ENCODE data around the gene IFNB1. TPM values are rescaled to one million over a fixed set of nuclear protein-coding genes. Genes with fewer than 3 reads are reported as not detected.

Gene IFNB1
- total and polyA plus RNA-seq, 2 of the 4 experiments (the other 2 are of a cell fraction), result not detected

- Histone ChIP-seq H2AFZ (replicated peaks; ENCODE audit: low read length, poor library complexity) (peak overlapping the region; percentile 87), H3K36me3 (ENCODE audit: control insufficient read depth, insufficient read depth, low read length) (no peaks in the 10 kb centered on the region), H3K79me1 (ENCODE audit: low read depth in 1 of 2, low read length in 2 of 2) (no peaks in the 10 kb centered on the region), H4K91ac (ENCODE audit: insufficient read depth, low read depth, low read length) (peak overlapping the region; percentile 26; the same call in 1 of the 2 replicates), H3K14ac (replicated peaks; ENCODE audit: low read depth, low read length) (peak overlapping the region; percentile 83; the same call in 1 of the 2 replicates), H3K9me3 (ENCODE audit: control insufficient read depth, insufficient read depth, low read length) (no peaks in the 10 kb centered on the region), H2AK9ac (replicated peaks; ENCODE audit: low read depth, low read length, poor library complexity) (no peak overlapping the region), H2BK120ac (ENCODE audit: low read depth, low read length) (peak overlapping the region; percentile 78), H3K4me3 (ENCODE audit: insufficient read depth, low read depth, low read length) (no peak overlapping the region), H3K27ac (ENCODE audit: insufficient read depth, low read length) (peak overlapping the region; percentile 76), H3K9me1 (ENCODE audit: insufficient read depth, low read length) (no peaks in the 10 kb centered on the region; the same call in 1 of the 2 replicates), H3K9ac (ENCODE audit: low read depth, low read length) (no peak overlapping the region), H3K56ac (ENCODE audit: extremely low read depth, insufficient read depth, low read length) (no peak overlapping the region), H3K4me2 (ENCODE audit: low read depth, low read length) (peak overlapping the region; percentile 88), H2BK20ac (ENCODE audit: low read depth, low read length) (peak overlapping the region; percentile 27; the same call in 1 of the 2 replicates), H3K4ac (ENCODE audit: low read depth, low read length) (peak overlapping the region; percentile 55; the same call in 1 of the 2 replicates), H4K20me1 (ENCODE audit: insufficient read depth, low read length) (no peaks in the 10 kb centered on the region; the same call in 1 of the 2 replicates), H2BK15ac (ENCODE audit: low read depth, low read length) (0 out of 3 replicates have a peak overlapping the region, but pooled peaks have one; percentile 53), H3K4me1 (ENCODE audit: control insufficient read depth, insufficient read depth, low read length) (peaks cover 2% of the 10 kb centered on the region), H4K8ac (ENCODE audit: low read depth in 2 of 2, low read length in 2 of 2) (0 out of 4 replicates have a peak overlapping the region, but pooled peaks of 1 of the 2 experiments have one; percentile 49), H2BK5ac (ENCODE audit: low read depth, low read length, poor library complexity, severe bottlenecking) (no peak overlapping the region), H4K5ac (ENCODE audit: low read depth, low read length) (no peak overlapping the region), H3K18ac (ENCODE audit: low read depth, low read length) (no peak overlapping the region), H3K27me3 (ENCODE audit: control insufficient read depth, insufficient read depth, low read length) (no peaks in the 10 kb centered on the region), H2AK5ac (ENCODE audit: low read depth, low read length) (no peak overlapping the region), H3K23ac (ENCODE audit: low read depth, low read length) (no peak overlapping the region)
- CTCF ChIA-PET, result interaction anchor here (0.6 to 0.9 kb wide), 4 partner anchors 9 to 55 kb away, joined by 3 to 4 read pairs (median 4); no protein-coding TSS in a partner anchor
- in situ Hi-C loops (cut with MboI; ENCODE audit: low sequenced_read_pairs), result no loop called here
- WGBS, 2 experiments (ENCODE audit: extremely low coverage in 2 of 2, insufficient read length in 1 of 2), result no CpG with 5 or more reads among the region's 4 CpGs
- DNase-seq (peak; percentile 98), ATAC-seq (ENCODE audit: low read depth) (peak; percentile 99)
- POLR2A ChIA-PET (ENCODE audit: unreplicated experiment), result interaction anchor here (0.6 kb wide), 1 partner anchor 412 kb away, joined by 4 read pairs; no protein-coding TSS in a partner anchor
- intact Hi-C loops (cut with micrococcal nuclease), result no loop called here
- TF ChIP-seq FOS (IDR thresholded peaks at IDR 0.05; ENCODE audit: low read depth, low read length) (peak; percentile 94), CEBPB (IDR thresholded peaks at IDR 0.05; ENCODE audit: low read depth, low read length) (peak; percentile 19; the same call in 1 of the 2 replicates), ELK1 (IDR thresholded peaks at IDR 0.05; ENCODE audit: borderline replicate concordance, low read depth, low read length) (no peak), NFE2L2 (IDR thresholded peaks at IDR 0.05; ENCODE audit: low read depth, low read length) (peak; percentile 84), RAD21 (IDR thresholded peaks at IDR 0.05; ENCODE audit: low read length) (no peak), CTCF (conservative IDR thresholded peaks at IDR 0.05; ENCODE audit: low read depth, low read length) (peak; percentile 14; the same call in 1 of the 2 replicates), MAFK (IDR thresholded peaks at IDR 0.05; ENCODE audit: low read depth, low read length) (peak; percentile 91)
- BruUV-seq (replicated peaks), result no TSS peak
- dilution Hi-C loops (cut with HindIII; ENCODE audit: low sequenced_read_pairs, unreplicated experiment), result no loop called here
These were observed 7.6 kb downstream of the IFNB1 start for GRCh38 chr9:21070171-21070571.

All from IMR-90 (cell line).